H9 (cell line): ENCODE data around the gene CEP126. TPM values are rescaled to one million over a fixed set of nuclear protein-coding genes. Genes with fewer than 3 reads are reported as not detected.

Experiments
- DNase-seq: peaks from one replicate; pipeline ENCODE4 v3.0.0-alpha.2; 2017
- H2AFZ ChIP-seq: one replicate; pipeline ENCODE4 v1.6.1; 2013; ENCODE audit warnings: mild to moderate bottlenecking, low read length, control low read depth, moderate library complexity
- H2AK5ac ChIP-seq: 2 replicates; pipeline ENCODE4 v1.6.1; 2013; ENCODE audit warnings: low read length, control low read depth, mixed read lengths; ENCODE audit not compliant: insufficient read length
- H2BK120ac ChIP-seq: one replicate; pipeline ENCODE4 v1.6.1; 2013; ENCODE audit warnings: low read depth, mild to moderate bottlenecking, low read length, control low read depth, inconsistent platforms; ENCODE audit not compliant: poor library complexity, severe bottlenecking
- H2BK12ac ChIP-seq: 2 replicates; pipeline ENCODE4 v1.6.1; 2013; ENCODE audit warnings: low read length, control low read depth, mixed read lengths, low read depth; ENCODE audit not compliant: insufficient read length
- H2BK15ac ChIP-seq: 2 replicates; pipeline ENCODE4 v1.6.1; 2013; ENCODE audit warnings: low read depth, low read length, control low read depth
- H2BK20ac ChIP-seq: one replicate; pipeline ENCODE4 v1.6.1; 2013; ENCODE audit warnings: low read depth, mild to moderate bottlenecking, low read length, control low read depth, inconsistent platforms; ENCODE audit not compliant: poor library complexity, severe bottlenecking
- H2BK5ac ChIP-seq: 2 replicates; pipeline ENCODE4 v1.6.1; 2013; ENCODE audit warnings: low read length, control low read depth, mixed read lengths; ENCODE audit not compliant: insufficient read length
- H3K14ac ChIP-seq: 2 replicates; pipeline ENCODE4 v1.6.1; 2013; ENCODE audit warnings: low read length, control low read depth; ENCODE audit not compliant: insufficient read depth
- H3K18ac ChIP-seq: 2 replicates; pipeline ENCODE4 v1.6.1; 2013; ENCODE audit warnings: low read depth, mild to moderate bottlenecking, mixed read lengths, low read length, control low read depth; ENCODE audit not compliant: insufficient read length
- H3K23ac ChIP-seq: 2 replicates; pipeline ENCODE4 v1.6.1; 2013; ENCODE audit warnings: low read length, control low read depth, mixed read lengths, low read depth; ENCODE audit not compliant: insufficient read length
- H3K23me2 ChIP-seq: 2 replicates; pipeline ENCODE4 v1.6.1; 2013; ENCODE audit warnings: low read depth, mild to moderate bottlenecking, mixed read lengths, low read length, control low read depth; ENCODE audit not compliant: insufficient read length, poor library complexity, severe bottlenecking
- H3K27ac ChIP-seq: 2 replicates; pipeline ENCODE4 v1.5.1; 2013; ENCODE audit warnings: low read length, control low read depth, mixed read lengths, low read depth; ENCODE audit not compliant: insufficient read length
- H3K27me3 ChIP-seq: 2 replicates; pipeline ENCODE4 v1.6.1; 2013; ENCODE audit warnings: low read length, control low read depth, inconsistent platforms; ENCODE audit not compliant: insufficient read depth
- H3K4ac ChIP-seq: 2 replicates; pipeline ENCODE4 v1.6.1; 2013; ENCODE audit warnings: low read depth, mild to moderate bottlenecking, control low read depth, inconsistent platforms, low read length, moderate library complexity
- H3K4me1 ChIP-seq: 2 replicates; pipeline ENCODE4 v1.6.1; 2013; ENCODE audit warnings: low read length, control low read depth, inconsistent platforms; ENCODE audit not compliant: insufficient read depth
- H3K4me2 ChIP-seq: 2 replicates; pipeline ENCODE4 v1.6.1; 2013; ENCODE audit warnings: low read length, control low read depth, mixed read lengths; ENCODE audit not compliant: insufficient read length, insufficient read depth
- H3K56ac ChIP-seq: 2 replicates; pipeline ENCODE4 v1.6.1; 2013; ENCODE audit warnings: low read depth, mild to moderate bottlenecking, mixed read lengths, low read length, control low read depth; ENCODE audit not compliant: insufficient read length
- H3K79me1 ChIP-seq: 2 replicates; pipeline ENCODE4 v1.6.1; 2013; ENCODE audit warnings: low read depth, mild to moderate bottlenecking, moderate library complexity, low read length, control low read depth, inconsistent platforms; ENCODE audit not compliant: insufficient read depth, poor library complexity, severe bottlenecking
- H3K79me2 ChIP-seq: 2 replicates; pipeline ENCODE4 v1.6.1; 2013; ENCODE audit warnings: low read length, control low read depth, inconsistent platforms; ENCODE audit not compliant: insufficient read depth
- H3K9ac ChIP-seq: 2 replicates; pipeline ENCODE4 v1.6.1; 2013; ENCODE audit warnings: low read length, control low read depth, mixed read lengths; ENCODE audit not compliant: insufficient read length; ENCODE audit errors: extremely low read depth
- H3K9me3 ChIP-seq: one replicate; pipeline ENCODE4 v1.6.1; 2013; ENCODE audit warnings: low read depth, low read length, inconsistent platforms; ENCODE audit not compliant: control insufficient read depth
- H3T11ph ChIP-seq: one replicate; pipeline ENCODE4 v1.6.1; 2013; ENCODE audit warnings: mild to moderate bottlenecking, low read length, control low read depth, inconsistent platforms
- H4K20me1 ChIP-seq: one replicate; pipeline ENCODE4 v1.6.1; 2013; ENCODE audit not compliant: control insufficient read depth, insufficient read length, insufficient read depth
- H4K5ac ChIP-seq: 2 replicates; pipeline ENCODE4 v1.6.1; 2013; ENCODE audit warnings: low read depth, mild to moderate bottlenecking, mixed read lengths, low read length, control low read depth; ENCODE audit not compliant: insufficient read length
- H4K8ac ChIP-seq: replicated peaks from 2 replicates; pipeline ENCODE4 v1.6.1; 2013; ENCODE audit warnings: low read length, control low read depth, mixed read lengths, low read depth; ENCODE audit not compliant: insufficient read length
- H4K91ac ChIP-seq: 2 replicates; pipeline ENCODE4 v1.6.1; 2013; ENCODE audit warnings: low read depth, mild to moderate bottlenecking, moderate library complexity, mixed read lengths, low read length, control low read depth; ENCODE audit not compliant: insufficient read length
- H3K27ac Mint-ChIP-seq, 3 experiments: 2 replicates in 2 of 3; 3 replicates in 1 of 3; pipeline ENCODE4 v1.8.0; 2020 to 2021; ENCODE audit warnings: mixed read lengths in 3 of 3, mild to moderate bottlenecking in 1 of 3, moderate library complexity in 1 of 3
- H3K27me3 Mint-ChIP-seq: 2 replicates; pipeline ENCODE4 v1.8.0; 2021; ENCODE audit warnings: low read depth, mild to moderate bottlenecking, moderate library complexity, mixed read lengths
- H3K36me3 Mint-ChIP-seq, 3 experiments: 2 replicates in 2 of 3; 3 replicates in 1 of 3; pipeline ENCODE4 v1.8.0; 2020 to 2021; ENCODE audit warnings: low read depth in 3 of 3, mixed read lengths in 3 of 3; ENCODE audit not compliant: insufficient read depth in 1 of 3
- H3K4me1 Mint-ChIP-seq, 2 experiments: 2 replicates each; pipeline ENCODE4 v1.8.0; 2020; ENCODE audit warnings: mixed read lengths in 2 of 2
- H3K4me3 Mint-ChIP-seq, 2 experiments: 2 replicates in 1 of 2; 3 replicates in 1 of 2; pipeline ENCODE4 v1.8.0; 2020 to 2021; ENCODE audit warnings: mild to moderate bottlenecking in 2 of 2, mixed read lengths in 2 of 2, moderate library complexity in 1 of 2
- H3K9me3 Mint-ChIP-seq, 2 experiments: 2 replicates in 1 of 2; 3 replicates in 1 of 2; pipeline ENCODE4 v1.8.0; 2020; ENCODE audit warnings: mild to moderate bottlenecking in 2 of 2, mixed read lengths in 2 of 2, moderate library complexity in 1 of 2
- CTCF ChIP-seq: fragments of 200-600 bp; sonication (generic); conservative IDR thresholded peaks from 3 replicates; pipeline ENCODE4 v1.8.0; 2021; ENCODE audit warnings: antibody characterized with exemption, mild to moderate bottlenecking
- WGBS: extraction: QIAGEN DNeasy Blood & Tissue Kit; methylation state at CpG from one replicate; pipeline ENCODE4 v1.1.7; 2013; ENCODE audit warnings: missing lambda C conversion rate, low lambda C conversion rate, mixed read lengths; ENCODE audit not compliant: insufficient read length; ENCODE audit errors: extremely low coverage; 5-methylcytosine and 5-hydroxymethylcytosine counted together
- total RNA-seq: library from RNA; stranded (reverse); gene quantifications from 2 replicates; pipeline ENCODE4 v1.2.1, GENCODE V29; 2021

Gene CEP126
- total RNA-seq, 1 experiment from 2014 or later = 1.2 TPM

- Histone ChIP-seq H3K4me1 (no peaks in the 10 kb centered on the region), H4K20me1 (no peaks in the 10 kb centered on the region), H3K9ac (no peak overlapping the region), H3K79me2 (no peaks in the 10 kb centered on the region), H2AFZ (no peak overlapping the region), H3K14ac (no peak overlapping the region), H4K5ac (no peak overlapping the region), H3K18ac (no peak overlapping the region), H3T11ph (no peak overlapping the region), H3K27ac (no peak overlapping the region), H3K4ac (no peak overlapping the region), H4K91ac (no peak overlapping the region), H2BK20ac (no peak overlapping the region), H3K23ac (no peak overlapping the region), H3K27me3 (no peaks in the 10 kb centered on the region), H3K4me2 (no peak overlapping the region), H2BK15ac (no peak overlapping the region), H2BK5ac (no peak overlapping the region), H3K9me3 (no peaks in the 10 kb centered on the region), H3K79me1 (no peaks in the 10 kb centered on the region), H3K56ac (no peak overlapping the region), H2BK120ac (no peak overlapping the region), H3K23me2 (no peaks in the 10 kb centered on the region), H4K8ac (no peak overlapping the region), H2BK12ac (no peak overlapping the region), H2AK5ac (no peak overlapping the region)
- TF ChIP-seq CTCF = no peak
- no peaks in the 10 kb centered on the region for H3K9me3 Mint-ChIP-seq
- no peak for DNase-seq
- WGBS = no CpG with 5 or more reads among the region's 3 CpGs
- H3K27ac Mint-ChIP-seq = no peak overlapping the region
- no peaks in the 10 kb centered on the region for H3K36me3 Mint-ChIP-seq
- no peak overlapping the region for H3K4me3 Mint-ChIP-seq
- H3K27me3 Mint-ChIP-seq = no peaks in the 10 kb centered on the region
- H3K4me1 Mint-ChIP-seq = no peaks in the 10 kb centered on the region
These were observed 26.2 kb downstream of the CEP126 start for GRCh38 chr11:101940901-101941520.
